K562 (cell line): ENCODE measurements around the gene ING2. TPM values are rescaled to one million over a fixed set of nuclear protein-coding genes. Genes with fewer than 3 reads are reported as not detected.

Source experiments
- ATAC-seq: fragments of 200-7000 bp; cut with Tn5 transposase; 3 replicates; pipeline ENCODE4 v1.9.1; 2020; ENCODE audit warnings: moderate library complexity
- BruUV-seq: library from RNA; stranded (reverse); fragments of 400-500 nt; replicated peaks from 2 replicates; lab custom pipeline; 2021; lab: Mats Ljungman, UMichigan
- CTCF ChIA-PET: fragments of 300-600 bp; formaldehyde crosslinking; extraction: SDS; loops from one replicate; lab custom pipeline; 2021; ENCODE audit warnings: low intra/inter-chr PET ratio; lab: Yijun Ruan, JAX
- POLR2A ChIA-PET: fragments of 300-600, 350-650 bp; sonication (Branson Sonifier 250); formaldehyde crosslinking; extraction: SDS; loops from one replicate; lab custom pipeline; 2021; ENCODE audit warnings: antibody characterized with exemption, inconsistent platforms; lab: Yijun Ruan, JAX
- DNase-seq, 4 experiments: peaks; one replicate each; pipeline versions ENCODE4 v3.0.0 to v3.0.0-alpha.2; 2011 to 2018; ENCODE audit warnings: low spot score in 3 of 4, mixed read lengths in 3 of 4; ENCODE audit errors: extremely low read depth in 1 of 4
- FAIRE-seq: peaks from 2 replicates; lab custom pipeline; 2011; peaks lifted over from hg19 to GRCh38; lab: Jason Lieb, UNC
- H2AFZ ChIP-seq: 2 replicates; pipeline ENCODE4 v1.6.0; 2011; ENCODE audit warnings: low read depth, low read length, control low read depth, inconsistent platforms
- H3K27ac ChIP-seq: fragments of 200-600 bp; 3 replicates; pipeline ENCODE4 v1.8.0; 2011; ENCODE audit warnings: low read depth, mild to moderate bottlenecking, control low read depth, inconsistent platforms, low read length, moderate library complexity, mixed read lengths; ENCODE audit errors: extremely low read depth
- H3K27me3 ChIP-seq, 2 experiments: fragments of 300-600 bp in 1 of 2; 2 replicates in 1 of 2; 3 replicates in 1 of 2; pipeline versions ENCODE4 v1.6.0 to v1.8.0; 2011; ENCODE audit warnings: inconsistent platforms in 2 of 2, low read length in 2 of 2, mild to moderate bottlenecking in 1 of 2, mixed read lengths in 1 of 2, moderate library complexity in 1 of 2; ENCODE audit not compliant: control insufficient read depth in 2 of 2, insufficient read depth in 2 of 2
- H3K36me3 ChIP-seq: fragments of 300-600 bp; 3 replicates; pipeline ENCODE4 v1.8.0; 2011; ENCODE audit warnings: mild to moderate bottlenecking, low read length, inconsistent platforms; ENCODE audit not compliant: control insufficient read depth, insufficient read depth
- H3K4me1 ChIP-seq, 2 experiments: fragments of 200-600 bp in 1 of 2; replicated peaks in 1 of 2; 2 replicates in 1 of 2; 3 replicates in 1 of 2; pipeline versions ENCODE4 v1.5.1 to v1.8.0; 2011; ENCODE audit warnings: inconsistent platforms in 2 of 2, low read length in 2 of 2, mild to moderate bottlenecking in 1 of 2, mixed read lengths in 1 of 2, moderate library complexity in 1 of 2; ENCODE audit not compliant: control insufficient read depth in 2 of 2, insufficient read depth in 2 of 2
- H3K4me2 ChIP-seq: 2 replicates; pipeline ENCODE4 v1.6.1; 2011; ENCODE audit warnings: low read length, control low read depth, inconsistent platforms, mixed read lengths; ENCODE audit not compliant: insufficient read depth
- H3K4me3 ChIP-seq: fragments of 200-600 bp; sonication (generic), shearing (Covaris generic); 2 replicates; pipeline ENCODE4 v1.5.1; 2016; ENCODE audit warnings: control low read depth, inconsistent platforms
- H3K79me2 ChIP-seq: fragments of 200-600 bp; 3 replicates; pipeline ENCODE4 v1.8.0; 2011; ENCODE audit warnings: low read length, inconsistent platforms; ENCODE audit not compliant: control insufficient read depth, insufficient read depth
- H3K9ac ChIP-seq, 2 experiments: 2 replicates each; pipeline versions ENCODE4 v1.6.0 to v1.6.1; 2011; ENCODE audit warnings: low read depth in 2 of 2, low read length in 2 of 2, control low read depth in 1 of 2, inconsistent platforms in 1 of 2, mild to moderate bottlenecking in 1 of 2, mixed read lengths in 1 of 2; ENCODE audit not compliant: insufficient read depth in 1 of 2
- H3K9me1 ChIP-seq: one replicate; pipeline ENCODE4 v1.6.0; 2011; ENCODE audit warnings: inconsistent platforms, mild to moderate bottlenecking, low read length, moderate library complexity; ENCODE audit not compliant: control insufficient read depth, insufficient read depth
- H3K9me3 ChIP-seq: replicated peaks from 2 replicates; pipeline ENCODE4 v1.5.1; 2011; ENCODE audit warnings: low read depth, low read length, inconsistent platforms; ENCODE audit not compliant: control insufficient read depth, insufficient read depth
- H4K20me1 ChIP-seq: replicated peaks from 2 replicates; pipeline ENCODE4 v1.6.1; 2011; ENCODE audit warnings: low read length, inconsistent platforms, mixed read lengths; ENCODE audit not compliant: control insufficient read depth, insufficient read depth
- CBFA2T3 ChIP-seq: fragments of 450-650 bp; IDR thresholded peaks from 2 replicates; pipeline ENCODE4 v1.6.1; 2017
- CBFB ChIP-seq: sonication (generic); formaldehyde crosslinking; IDR thresholded peaks from 2 replicates; pipeline ENCODE4 v1.4.0; 2020; ENCODE audit warnings: mild to moderate bottlenecking, missing genetic modification reagents
- HDAC1 ChIP-seq, 2 experiments: fragments of 450-650 bp; IDR thresholded peaks; 2 replicates each; pipeline ENCODE4 v1.6.1; 2016 to 2017; ENCODE audit warnings: inconsistent platforms in 1 of 2, mild to moderate bottlenecking in 1 of 2, moderate library complexity in 1 of 2
- SREBF1 ChIP-seq: fragments of 150-350 bp; IDR thresholded peaks from 2 replicates; pipeline ENCODE4 v1.6.1; 2014; ENCODE audit warnings: antibody characterized with exemption, low read depth, low read length, borderline replicate concordance
- WGBS: fragments of 100-300 bp; shearing (Covaris generic); methylation state at CpG from one replicate; pipeline ENCODE4 v1.1.6; 2016; ENCODE audit warnings: low coverage, mixed read lengths; ENCODE audit not compliant: insufficient coverage; ENCODE audit errors: missing lambda C conversion rate; 5-methylcytosine and 5-hydroxymethylcytosine counted together
- in situ Hi-C: fragments of 300-500 bp; cut with MboI; formaldehyde crosslinking; loops from 4 replicates; pipeline ENCODE4 v1.15.0; 2018; ENCODE audit warnings: inconsistent platforms, mixed read lengths
- intact Hi-C: fragments of 100-400 bp; cut with micrococcal nuclease; formaldehyde crosslinking; loops from 2 replicates; pipeline ENCODE4 v1.14.2; 2022
- polyA plus RNA-seq, 8 experiments: library from polyadenylated mRNA; depleted of rRNA in 4 of 8; stranded (reverse) in 5 of 8; unstranded in 3 of 8; fragments of >200 nt; fragmentation: Nextera tagmentation in 2 of 8; fragmentation: Illumina TruSeq in 1 of 8; extraction: Ambion mirVana in 2 of 8; extraction: Trizol in 1 of 8; gene quantifications; 2 replicates each; pipeline versions ENCODE4 v1.2.1 to v1.2.3, GENCODE V29; 2011 to 2014; ENCODE audit warnings: inconsistent platforms in 1 of 8, missing spikeins in 1 of 8
- total RNA-seq, 7 experiments: library from RNA; depleted of rRNA in 6 of 7; stranded (reverse); fragments of >200 nt in 6 of 7; fragmentation: Illumina TruSeq in 2 of 7; extraction: Trizol in 2 of 7; gene quantifications; 2 replicates each; pipeline versions ENCODE4 v1.2.1 to v1.2.3, GENCODE V29; 2011 to 2021; ENCODE audit warnings: low replicate concordance in 1 of 7

The ING2 gene
- total and polyA plus RNA-seq, 9 of the 15 experiments (the other 6 are each of a cell fraction or from before 2014, with no cell fraction given): 2.9 to 21.4 (median 12.4) TPM

DNA sequence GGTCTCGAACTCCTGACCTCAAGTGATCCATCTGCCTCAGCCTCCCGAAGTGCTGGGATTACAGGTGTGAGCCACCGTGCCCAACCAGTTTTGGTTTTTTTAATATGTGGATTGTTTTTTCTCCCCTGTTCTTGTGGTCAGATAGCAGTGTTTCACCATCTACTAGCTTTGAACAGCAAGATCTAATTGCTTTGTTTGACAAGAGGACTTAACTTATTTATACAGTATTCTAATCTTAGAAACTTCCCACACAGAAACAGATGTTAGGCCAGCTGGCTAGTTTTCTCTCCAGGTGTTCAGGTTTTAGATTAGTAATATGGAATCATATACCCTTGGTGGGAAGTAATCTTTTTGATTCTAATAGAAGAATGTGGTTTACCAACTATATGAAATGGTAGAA lies 12.9 kb downstream of the ING2 start:
- in situ Hi-C loops (no loop called here), intact Hi-C loops (no loop called here)
- Histone ChIP-seq H3K9ac (no peak overlapping the region), H3K9me3 (no peaks in the 10 kb centered on the region), H3K27ac (no peak overlapping the region), H3K4me1 (no peaks in the 10 kb centered on the region), H3K4me2 (no peak overlapping the region), H3K36me3 (no peaks in the 10 kb centered on the region), H3K4me3 (no peak overlapping the region), H2AFZ (no peak overlapping the region), H3K27me3 (peaks cover 2% of the 10 kb centered on the region in 2 experiments), H3K9me1 (no peaks in the 10 kb centered on the region), H3K79me2 (no peaks in the 10 kb centered on the region), H4K20me1 (no peaks in the 10 kb centered on the region)
- CTCF ChIA-PET: no interaction called here
- BruUV-seq: no TSS peak
- 0 out of 2 replicates have a peak, but pooled peaks have one; percentile 15 for TF ChIP-seq CBFA2T3
- no peak for TF ChIP-seq SREBF1
- 27% methylated on average over 3 of the region's 3 CpGs for WGBS
- DNase-seq (no peak), FAIRE-seq (no peak), ATAC-seq (no peak)
- POLR2A ChIA-PET: interaction anchor here (1.1 to 1.6 kb wide), 3 partner anchors 9 to 15 kb away, joined by 3 to 4 read pairs (median 4); no protein-coding TSS in a partner anchor

DNA sequence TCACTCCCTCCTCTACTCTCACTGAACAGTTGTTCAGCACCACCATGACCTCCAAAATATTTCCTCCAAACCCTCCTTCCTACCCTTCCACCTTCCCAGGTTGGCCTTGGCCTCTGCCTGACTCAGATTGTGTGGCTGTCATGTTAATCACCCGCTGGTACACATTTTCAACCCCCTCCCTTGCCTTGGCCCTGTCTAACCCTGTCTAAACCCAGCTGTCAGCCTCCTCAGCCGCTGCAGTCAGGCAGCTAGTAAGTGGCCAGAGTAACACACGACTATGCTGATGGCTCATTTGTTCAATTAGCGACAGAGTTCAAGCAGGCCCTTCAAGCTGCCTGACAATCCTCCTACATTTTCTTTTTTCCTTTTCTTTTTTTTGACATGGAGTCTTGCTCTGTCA lies 18.0 kb downstream of the ING2 start:
- intact Hi-C loops (no loop called here), in situ Hi-C loops (no loop called here)
- Histone ChIP-seq H2AFZ (no peak overlapping the region), H3K27ac (no peak overlapping the region), H3K4me1 (no peaks in the 10 kb centered on the region), H3K4me2 (no peak overlapping the region), H3K79me2 (no peaks in the 10 kb centered on the region), H3K9ac (no peak overlapping the region), H3K27me3 (peaks cover 15 to 30% of the 10 kb centered on the region in 2 experiments), H3K4me3 (no peak overlapping the region), H4K20me1 (no peaks in the 10 kb centered on the region), H3K36me3 (no peaks in the 10 kb centered on the region), H3K9me1 (no peaks in the 10 kb centered on the region), H3K9me3 (no peaks in the 10 kb centered on the region)
- ChIA-PET POLR2A (no interaction called here), CTCF (no interaction called here)
- WGBS: 18% methylated on average over 4 of the region's 4 CpGs
- peak; percentile 61 for ATAC-seq
- DNase-seq: no peak
- FAIRE-seq: no peak
- BruUV-seq: no TSS peak
- TF ChIP-seq HDAC1 (IDR thresholded peaks at IDR 0.05) (no peak), CBFB (CRISPR knock-in tag) (no peak)
